ENCODE measurements around the gene PLD1.

PLD1 gene

DNA sequence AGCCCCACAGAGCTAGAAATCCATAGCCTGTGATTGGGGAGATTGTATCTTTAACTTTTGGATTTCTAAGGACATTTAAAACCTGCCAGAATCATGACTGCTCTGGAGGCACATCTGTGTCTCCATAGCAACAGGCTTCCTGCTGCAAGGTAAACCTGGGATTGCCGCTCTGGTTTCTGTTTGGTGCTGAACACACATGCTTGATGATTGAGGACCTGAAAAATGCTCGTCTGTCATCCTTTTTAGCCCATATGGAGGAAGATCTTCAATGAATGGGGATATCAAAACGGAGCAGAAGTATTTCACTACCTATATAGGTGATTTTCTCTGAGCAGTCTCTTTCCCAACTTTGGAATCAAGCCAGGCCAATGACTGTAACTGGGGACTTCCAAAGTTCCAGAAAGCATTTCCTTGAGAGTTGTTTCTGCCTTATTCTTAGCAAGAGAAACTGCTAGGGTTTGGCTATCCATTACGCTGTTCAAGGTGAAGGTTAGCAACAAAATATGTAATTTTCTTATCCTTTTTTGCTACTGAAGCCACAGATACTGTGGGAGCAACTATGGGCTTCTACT lies 253.6 kb downstream of the PLD1 start:
- DNase-seq, result no peak

DNA sequence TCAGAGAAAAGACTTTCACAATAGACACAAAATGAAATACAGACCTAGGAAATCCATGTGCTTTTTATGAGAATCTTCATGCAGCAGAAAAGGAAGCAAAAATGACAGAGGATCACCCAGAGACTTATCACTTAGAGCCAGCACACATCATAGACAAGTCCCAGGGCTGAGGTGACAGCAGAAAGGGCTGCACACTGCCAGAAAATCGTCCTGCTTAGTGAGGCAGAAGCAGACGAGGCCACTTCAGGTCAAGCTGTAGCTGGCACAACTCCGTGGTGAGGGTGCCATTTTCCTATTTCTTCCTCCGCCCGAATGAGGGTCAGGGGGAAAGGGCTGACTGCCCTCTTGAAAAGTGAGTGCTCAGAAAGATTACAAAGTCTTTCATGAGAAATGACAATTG lies 254.1 kb downstream of the PLD1 start:
- DNase-seq, result peak; percentile 35

DNA sequence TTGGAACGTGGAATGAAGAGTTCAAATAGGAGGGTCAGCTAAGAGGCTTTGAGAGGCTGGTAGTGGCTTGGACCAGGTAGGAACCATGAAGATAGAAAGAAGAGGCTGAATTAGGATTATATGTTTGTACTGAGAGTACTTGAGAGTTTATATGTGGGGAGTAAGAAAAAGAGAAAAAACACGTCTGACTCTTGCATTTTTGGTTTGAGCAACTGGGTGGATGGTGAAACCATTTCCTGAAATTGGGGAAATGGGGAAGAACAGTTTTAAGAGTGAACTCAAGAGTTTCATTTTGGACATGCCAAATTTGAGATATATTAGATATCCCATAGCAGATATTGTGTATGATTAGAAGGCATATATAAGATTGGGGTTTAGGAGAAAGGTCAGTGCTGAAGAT lies 257.2 kb downstream of the PLD1 start:
- DNase-seq, result no peak

DNA sequence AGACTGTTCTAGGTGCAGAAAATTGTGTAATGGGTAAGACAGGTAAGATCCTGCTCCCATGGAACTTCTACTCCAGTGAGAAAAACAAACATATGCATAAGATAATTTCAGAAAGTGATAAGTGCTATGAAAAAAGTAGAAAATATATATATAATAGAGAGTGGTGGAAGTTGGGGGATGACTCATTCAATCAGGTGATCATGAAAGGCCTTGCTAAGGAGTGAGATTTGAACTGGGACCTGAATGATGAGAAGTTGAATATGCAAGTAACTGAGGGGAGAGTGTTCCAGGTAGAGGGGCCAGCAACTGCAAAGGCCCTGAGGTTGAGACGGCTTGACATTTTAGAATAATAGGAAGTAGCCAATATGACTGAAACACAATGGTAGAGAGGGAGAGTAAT lies 257.8 kb downstream of the PLD1 start:
- no peak for DNase-seq

DNA sequence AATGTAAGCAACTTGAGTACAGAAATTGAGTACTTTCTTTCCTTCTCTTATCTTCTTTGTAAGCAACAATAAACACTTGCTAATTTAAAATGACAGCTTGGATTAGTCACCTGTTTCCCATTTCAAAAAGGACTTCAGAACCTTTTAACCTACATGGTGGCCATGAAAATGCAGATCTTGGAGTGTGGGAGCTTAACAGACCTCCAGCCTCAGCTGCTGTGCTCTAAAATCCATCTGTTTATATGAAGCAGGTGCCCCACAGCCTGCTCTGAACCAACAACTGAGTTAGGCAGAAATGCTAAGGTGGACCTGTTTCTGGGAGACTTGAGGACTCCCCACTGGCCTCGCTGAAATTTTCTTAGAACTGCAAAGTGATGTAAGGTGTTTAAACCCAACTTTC lies 259.0 kb downstream of the PLD1 start:
- no peak for DNase-seq

Measured in OCI-M1 (cell line).